Sigmoid colon (tissue), 7 donors: Measurements from ENCODE around the gene PTAFR. TPM values are rescaled to one million over a fixed set of nuclear protein-coding genes. Genes with fewer than 3 reads are reported as not detected.

Source experiments
- DNase-seq: peaks from one replicate; pipeline ENCODE4 v3.0.0-alpha.2; 2019
- H3K27ac ChIP-seq, 4 donors: fragments of 200-600 bp; sonication (generic); one replicate each; pipeline ENCODE4 v1.5.1; 2016 to 2019; ENCODE audit warnings: mild to moderate bottlenecking in 1 of 4
- H3K27me3 ChIP-seq, 3 donors: fragments of 200-600 bp; sonication (generic); one replicate each; pipeline ENCODE4 v1.5.1; 2019; ENCODE audit warnings: mild to moderate bottlenecking in 1 of 3
- H3K36me3 ChIP-seq, 4 donors: fragments of 200-600 bp; sonication (generic); one replicate each; pipeline ENCODE4 v1.5.1; 2016 to 2019
- H3K4me1 ChIP-seq, 4 donors: fragments of 200-600 bp; sonication (generic); one replicate each; pipeline ENCODE4 v1.5.1; 2017 to 2019
- H3K4me3 ChIP-seq, 4 donors: fragments of 200-600 bp; sonication (generic); one replicate each; pipeline ENCODE4 v1.5.1; 2017 to 2019; ENCODE audit warnings: mild to moderate bottlenecking in 2 of 4, moderate library complexity in 1 of 4
- H3K9me3 ChIP-seq, 4 donors: fragments of 200-600 bp in 3 of 4; sonication (generic) in 3 of 4; one replicate each; pipeline versions ENCODE4 v1.5.1 to v1.6.1; 2013 to 2019
- CTCF ChIP-seq, 4 experiments: fragments of 450-650 bp in 3 of 4; fragments of 200-600 bp in 1 of 4; IDR thresholded peaks; one replicate each; pipeline ENCODE4 v1.5.1; 2016 to 2019; ENCODE audit warnings: antibody characterized with exemption in 4 of 4, mild to moderate bottlenecking in 3 of 4, moderate library complexity in 2 of 4
- EP300 ChIP-seq, 4 donors: sonication (generic); formaldehyde crosslinking; IDR thresholded peaks; one replicate each; pipeline ENCODE4 v1.6.1; 2017; ENCODE audit warnings: antibody characterized with exemption in 4 of 4
- POLR2A ChIP-seq, 2 donors: fragments of 450-650 bp; IDR thresholded peaks; one replicate each; pipeline ENCODE4 v1.6.1; 2016; ENCODE audit warnings: antibody characterized with exemption in 2 of 2, mild to moderate bottlenecking in 2 of 2, moderate library complexity in 2 of 2
- POLR2AphosphoS5 ChIP-seq, 4 donors: sonication (generic); formaldehyde crosslinking; IDR thresholded peaks; one replicate each; pipeline ENCODE4 v1.6.1; 2017; ENCODE audit warnings: antibody characterized with exemption in 4 of 4
- WGBS, 2 donors: extraction: QIAGEN DNeasy Blood & Tissue Kit; methylation state at CpG; one replicate each; pipeline ENCODE4 v1.1.7; 2013; 5-methylcytosine and 5-hydroxymethylcytosine counted together
- intact Hi-C: fragments of 100-400 bp; cut with DNase I; formaldehyde crosslinking; loops from one replicate; pipeline ENCODE4 v1.15.1; 2023
- polyA plus RNA-seq, 3 donors: library from polyadenylated mRNA; stranded (reverse); fragments of 200-250 nt; gene quantifications; one replicate each; pipeline ENCODE4 v1.2.3, GENCODE V29; 2013
- small RNA-seq, 3 donors: library from RNA; depleted of rRNA; stranded (forward); fragments of <200 nt; gene quantifications; one replicate each; pipeline ENCODE3, GENCODE V24; 2016
- total RNA-seq, 4 donors: library from RNA; depleted of rRNA; stranded (reverse); fragments of >200 nt; gene quantifications; one replicate each; pipeline ENCODE4 v1.1.0, GENCODE V29; 2016
- donor health status: healthy with polysubstance abuse.
- donor health status: Bipolar disorder and iron deficiency.
- donor health status: healthy.

PTAFR gene
- total and polyA plus RNA-seq, 7 donors = 1.8 to 9.9 (median 4.5) TPM

DNA sequence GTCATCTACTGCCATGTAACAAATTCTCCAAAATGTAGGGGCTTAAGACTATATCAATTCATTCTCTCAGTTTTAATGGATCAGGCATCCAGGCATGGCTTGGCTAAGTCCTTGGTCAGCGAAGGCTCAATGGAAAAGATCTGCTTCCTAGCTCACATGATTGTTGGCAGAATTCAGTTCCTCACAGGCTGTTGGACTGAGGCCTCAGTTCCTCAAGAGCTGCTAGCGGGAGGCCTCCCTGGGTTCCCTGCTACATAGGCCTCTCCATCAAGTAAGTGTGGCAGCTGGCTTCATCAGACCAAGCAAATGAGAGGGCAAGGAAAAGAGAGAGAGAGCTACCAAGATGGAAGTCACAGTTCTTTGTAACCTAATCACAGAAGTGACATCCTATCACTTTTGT is 68.5 kb downstream of the PTAFR start:
- Histone ChIP-seq H3K4me1 (no peaks in the 10 kb centered on the region), H3K9me3 (no peaks in the 10 kb centered on the region), H3K27ac (no peak overlapping the region), H3K27me3 (no peaks in the 10 kb centered on the region), H3K36me3 (no peaks in the 10 kb centered on the region), H3K4me3 (no peak overlapping the region)
- intact Hi-C loops = no loop called here
- TF ChIP-seq CTCF (IDR thresholded peaks at IDR 0.05) = no peak
- TF ChIP-seq POLR2AphosphoS5 (IDR thresholded peaks at IDR 0.05) = no peak
- no peak for TF ChIP-seq EP300 (IDR thresholded peaks at IDR 0.05)
- no peak for TF ChIP-seq POLR2A (IDR thresholded peaks at IDR 0.05)
- no peak for DNase-seq
- 90 to 91% methylated on average over 2 of the region's 2 CpGs for WGBS, 2 donors

- intact Hi-C loops = no loop called here
- TF ChIP-seq POLR2A (IDR thresholded peaks at IDR 0.05) = no peak
- TF ChIP-seq POLR2AphosphoS5 (IDR thresholded peaks at IDR 0.05) = no peak
- Histone ChIP-seq H3K4me3 (peak overlapping the region in 3 of 4 donors; percentile 21 to 34 (median 22)), H3K4me1 (no peaks in the 10 kb centered on the region), H3K27ac (peak overlapping the region in 2 of 4 donors; percentile 39 to 47), H3K9me3 (no peaks in the 10 kb centered on the region), H3K36me3 (no peaks in the 10 kb centered on the region), H3K27me3 (no peaks in the 10 kb centered on the region)
- no peak for DNase-seq
- WGBS, 2 donors = 14 to 59% methylated on average over 11 of the region's 11 CpGs
Measured at GRCh38 chr1:28104866-28105467, 71.5 kb downstream of the PTAFR start.

- no peak for TF ChIP-seq POLR2A (IDR thresholded peaks at IDR 0.05)
- H3K27ac ChIP-seq = no peak overlapping the region
- no peaks in the 10 kb centered on the region for H3K4me1 ChIP-seq
- H3K36me3 ChIP-seq = no peaks in the 10 kb centered on the region
- intact Hi-C loops = no loop called here
- H3K27me3 ChIP-seq = no peaks in the 10 kb centered on the region
- H3K4me3 ChIP-seq = no peak overlapping the region
- H3K9me3 ChIP-seq = no peaks in the 10 kb centered on the region
- DNase-seq = no peak
- 22 to 73% methylated on average over 1 of the region's 1 CpG for WGBS, 2 donors
Measured at GRCh38 chr1:28102189-28102588, 74.3 kb downstream of the PTAFR start.

GRCh38 chr1:28099050-28099769 is 77.3 kb downstream of the PTAFR start:
- no peak for DNase-seq
- intact Hi-C loops = no loop called here
- Histone ChIP-seq H3K27me3 (no peaks in the 10 kb centered on the region), H3K9me3 (no peaks in the 10 kb centered on the region), H3K27ac (no peak overlapping the region), H3K4me3 (no peak overlapping the region), H3K36me3 (no peaks in the 10 kb centered on the region), H3K4me1 (no peaks in the 10 kb centered on the region)
- TF ChIP-seq CTCF (IDR thresholded peaks at IDR 0.05) = no peak
- TF ChIP-seq POLR2A (IDR thresholded peaks at IDR 0.05) = no peak
- TF ChIP-seq POLR2AphosphoS5 (IDR thresholded peaks at IDR 0.05) = no peak
- no peak for TF ChIP-seq EP300 (IDR thresholded peaks at IDR 0.05)
- WGBS, 2 donors = 88 to 94% methylated on average over 5 of the region's 5 CpGs

Small RNA genes within 50 kb of the gene (small RNA-seq; reads per million reads assigned to genes)
- gene RNU6-176P = 0 reads per million in 3 donors

Other genes with a start within 250 kb of the PTAFR start
- under 1 TPM in 2 of 4 donors, not detected in 2; 0.28 to 0.71 TPM for gene SMPDL3B, start 241.7 kb downstream of the PTAFR start, total RNA-seq
- gene SMPDL3B, start 241.7 kb downstream of the PTAFR start, polyA plus RNA-seq = 10 to 100 TPM in 2 of 3 donors, 1 to 10 TPM in 1; 7.2 to 19.5 (median 13.6) TPM
- 1 to 10 TPM; 5.2 to 6.9 (median 5.4) TPM for gene XKR8, start 216.7 kb downstream of the PTAFR start, total RNA-seq
- gene XKR8, start 216.7 kb downstream of the PTAFR start, polyA plus RNA-seq = 10 to 100 TPM in 1 of 3 donors, 1 to 10 TPM in 2; 4.2 to 13.8 (median 7.9) TPM
- 1 to 10 TPM; 7.8 to 10.0 (median 8.8) TPM for gene EYA3, start 88.1 kb downstream of the PTAFR start, total RNA-seq
- gene EYA3, start 88.1 kb downstream of the PTAFR start, polyA plus RNA-seq = 1 to 10 TPM; 2.4 to 9.2 (median 4.2) TPM
- gene DNAJC8, start 56.3 kb upstream of the PTAFR start, total RNA-seq = 10 to 100 TPM; 87.8 to 94.3 (median 94.2) TPM
- gene DNAJC8, start 56.3 kb upstream of the PTAFR start, polyA plus RNA-seq = 10 to 100 TPM; 64.5 to 79.3 (median 73.2) TPM
- gene ATP5IF1, start 59.4 kb upstream of the PTAFR start, total RNA-seq = 100 to 1,000 TPM; 167 to 260 (median 205) TPM
- 1,000 to 10,000 TPM in 1 of 3 donors, 100 to 1,000 TPM in 2; 663 to 1,120 (median 759) TPM for gene ATP5IF1, start 59.4 kb upstream of the PTAFR start, polyA plus RNA-seq
- 1 to 10 TPM; 4.9 to 6.3 (median 5.9) TPM for gene SESN2, start 82.8 kb upstream of the PTAFR start, total RNA-seq
- 10 to 100 TPM; 12.9 to 36.5 (median 16.8) TPM for gene SESN2, start 82.8 kb upstream of the PTAFR start, polyA plus RNA-seq
- 10 to 100 TPM in 3 of 4 donors, 1 to 10 TPM in 1; 5.2 to 21.6 (median 12.7) TPM for gene MED18, start 152.3 kb upstream of the PTAFR start, total RNA-seq
- gene MED18, start 152.3 kb upstream of the PTAFR start, polyA plus RNA-seq = 10 to 100 TPM; 16.2 to 31.8 (median 31.0) TPM
- 10 to 100 TPM; 35.2 to 57.4 (median 38.4) TPM for gene PHACTR4, start 193.1 kb upstream of the PTAFR start, total RNA-seq
- gene PHACTR4, start 193.1 kb upstream of the PTAFR start, polyA plus RNA-seq = 10 to 100 TPM; 21.6 to 31.9 (median 24.4) TPM